ENCODE results near the gene ATL2.

- TF ChIP-seq POLR2AphosphoS5 (IDR thresholded peaks at IDR 0.05), result no peak
- TF ChIP-seq CTCF (IDR thresholded peaks at IDR 0.05), result no peak
- TF ChIP-seq EP300 (IDR thresholded peaks at IDR 0.05), result no peak
- no peak for TF ChIP-seq POLR2A (IDR thresholded peaks at IDR 0.05)
These were observed 110.6 kb downstream of the ATL2 start for GRCh38 chr2:38266382-38267061.

All from gastroesophageal sphincter (tissue), 3 donors.